K562 (cell line): Measurements from ENCODE around the gene LY6G6F. TPM values are rescaled to one million over a fixed set of nuclear protein-coding genes. Genes with fewer than 3 reads are reported as not detected.

Experiments used
- ATAC-seq: fragments of 200-7000 bp; cut with Tn5 transposase; 3 replicates; pipeline ENCODE4 v1.9.1; 2020; ENCODE audit warnings: moderate library complexity
- BruUV-seq: library from RNA; stranded (reverse); fragments of 400-500 nt; replicated peaks from 2 replicates; lab custom pipeline; 2021; lab: Mats Ljungman, UMichigan
- CTCF ChIA-PET: fragments of 300-600 bp; formaldehyde crosslinking; extraction: SDS; loops from one replicate; lab custom pipeline; 2021; ENCODE audit warnings: low intra/inter-chr PET ratio; lab: Yijun Ruan, JAX
- POLR2A ChIA-PET: fragments of 300-600, 350-650 bp; sonication (Branson Sonifier 250); formaldehyde crosslinking; extraction: SDS; loops from one replicate; lab custom pipeline; 2021; ENCODE audit warnings: antibody characterized with exemption, inconsistent platforms; lab: Yijun Ruan, JAX
- DNase-seq, 4 experiments: peaks; one replicate each; pipeline versions ENCODE4 v3.0.0 to v3.0.0-alpha.2; 2011 to 2018; ENCODE audit warnings: low spot score in 3 of 4, mixed read lengths in 3 of 4; ENCODE audit errors: extremely low read depth in 1 of 4
- FAIRE-seq: peaks from 2 replicates; lab custom pipeline; 2011; peaks lifted over from hg19 to GRCh38; lab: Jason Lieb, UNC
- H2AFZ ChIP-seq: 2 replicates; pipeline ENCODE4 v1.6.0; 2011; ENCODE audit warnings: low read depth, low read length, control low read depth, inconsistent platforms
- H3K27ac ChIP-seq: fragments of 200-600 bp; 3 replicates; pipeline ENCODE4 v1.8.0; 2011; ENCODE audit warnings: low read depth, mild to moderate bottlenecking, control low read depth, inconsistent platforms, low read length, moderate library complexity, mixed read lengths; ENCODE audit errors: extremely low read depth
- H3K27me3 ChIP-seq, 2 experiments: fragments of 300-600 bp in 1 of 2; 2 replicates in 1 of 2; 3 replicates in 1 of 2; pipeline versions ENCODE4 v1.6.0 to v1.8.0; 2011; ENCODE audit warnings: inconsistent platforms in 2 of 2, low read length in 2 of 2, mild to moderate bottlenecking in 1 of 2, mixed read lengths in 1 of 2, moderate library complexity in 1 of 2; ENCODE audit not compliant: control insufficient read depth in 2 of 2, insufficient read depth in 2 of 2
- H3K36me3 ChIP-seq: fragments of 300-600 bp; 3 replicates; pipeline ENCODE4 v1.8.0; 2011; ENCODE audit warnings: mild to moderate bottlenecking, low read length, inconsistent platforms; ENCODE audit not compliant: control insufficient read depth, insufficient read depth
- H3K4me1 ChIP-seq, 2 experiments: fragments of 200-600 bp in 1 of 2; replicated peaks in 1 of 2; 2 replicates in 1 of 2; 3 replicates in 1 of 2; pipeline versions ENCODE4 v1.5.1 to v1.8.0; 2011; ENCODE audit warnings: inconsistent platforms in 2 of 2, low read length in 2 of 2, mild to moderate bottlenecking in 1 of 2, mixed read lengths in 1 of 2, moderate library complexity in 1 of 2; ENCODE audit not compliant: control insufficient read depth in 2 of 2, insufficient read depth in 2 of 2
- H3K4me2 ChIP-seq: 2 replicates; pipeline ENCODE4 v1.6.1; 2011; ENCODE audit warnings: low read length, control low read depth, inconsistent platforms, mixed read lengths; ENCODE audit not compliant: insufficient read depth
- H3K4me3 ChIP-seq: fragments of 200-600 bp; sonication (generic), shearing (Covaris generic); 2 replicates; pipeline ENCODE4 v1.5.1; 2016; ENCODE audit warnings: control low read depth, inconsistent platforms
- H3K79me2 ChIP-seq: fragments of 200-600 bp; 3 replicates; pipeline ENCODE4 v1.8.0; 2011; ENCODE audit warnings: low read length, inconsistent platforms; ENCODE audit not compliant: control insufficient read depth, insufficient read depth
- H3K9ac ChIP-seq, 2 experiments: 2 replicates each; pipeline versions ENCODE4 v1.6.0 to v1.6.1; 2011; ENCODE audit warnings: low read depth in 2 of 2, low read length in 2 of 2, control low read depth in 1 of 2, inconsistent platforms in 1 of 2, mild to moderate bottlenecking in 1 of 2, mixed read lengths in 1 of 2; ENCODE audit not compliant: insufficient read depth in 1 of 2
- H3K9me1 ChIP-seq: one replicate; pipeline ENCODE4 v1.6.0; 2011; ENCODE audit warnings: inconsistent platforms, mild to moderate bottlenecking, low read length, moderate library complexity; ENCODE audit not compliant: control insufficient read depth, insufficient read depth
- H3K9me3 ChIP-seq: replicated peaks from 2 replicates; pipeline ENCODE4 v1.5.1; 2011; ENCODE audit warnings: low read depth, low read length, inconsistent platforms; ENCODE audit not compliant: control insufficient read depth, insufficient read depth
- H4K20me1 ChIP-seq: replicated peaks from 2 replicates; pipeline ENCODE4 v1.6.1; 2011; ENCODE audit warnings: low read length, inconsistent platforms, mixed read lengths; ENCODE audit not compliant: control insufficient read depth, insufficient read depth
- CC2D1A ChIP-seq: fragments of 450-650 bp; IDR thresholded peaks from 2 replicates; pipeline ENCODE4 v1.6.1; 2017; ENCODE audit warnings: mild to moderate bottlenecking
- CHD1 ChIP-seq: fragments of 200-600 bp; sonication (generic); IDR thresholded peaks from one replicate; pipeline ENCODE4 v1.6.1; 2012; ENCODE audit warnings: mild to moderate bottlenecking, moderate library complexity, low read length, inconsistent platforms
- DNMT1 ChIP-seq: fragments of 450-650 bp; IDR thresholded peaks from 2 replicates; pipeline ENCODE4 v1.6.1; 2016; ENCODE audit warnings: antibody characterized with exemption, mild to moderate bottlenecking
- ELF2 ChIP-seq: fragments of 250-450 bp; sonication (Bioruptor Pico); IDR thresholded peaks from 2 replicates; pipeline ENCODE4 v1.5.0; 2021; ENCODE audit warnings: mild to moderate bottlenecking
- SMARCE1 ChIP-seq: fragments of 450-650 bp; IDR thresholded peaks from 2 replicates; pipeline ENCODE4 v1.7.1; 2016; ENCODE audit warnings: mild to moderate bottlenecking
- TCF3 ChIP-seq: sonication (generic); formaldehyde crosslinking; IDR thresholded peaks from 2 replicates; pipeline ENCODE4 v1.4.0; 2020; ENCODE audit warnings: mild to moderate bottlenecking, missing genetic modification reagents
- TEAD4 ChIP-seq, 2 experiments: sonication (generic) in 1 of 2; formaldehyde crosslinking in 1 of 2; IDR thresholded peaks; 2 replicates each; pipeline versions ENCODE4 v1.6.1 to v1.8.0; 2012 to 2022; ENCODE audit warnings: borderline replicate concordance in 1 of 2, inconsistent platforms in 1 of 2, low read length in 1 of 2, mild to moderate bottlenecking in 1 of 2, missing genetic modification reagents in 1 of 2
- TRIM24 ChIP-seq, 2 experiments: fragments of 450-650 bp; IDR thresholded peaks; 2 replicates each; pipeline ENCODE4 v1.6.1; 2016
- ZFP1 ChIP-seq: fragments of 450-650 bp; formaldehyde crosslinking; IDR thresholded peaks from 2 replicates; pipeline ENCODE4 v1.4.0; 2020; ENCODE audit warnings: mild to moderate bottlenecking, mixed read lengths
- ZFPM2 ChIP-seq: fragments of 250-450 bp; sonication (Bioruptor Pico); IDR thresholded peaks from 2 replicates; pipeline ENCODE4 v1.5.1; 2022; ENCODE audit warnings: mild to moderate bottlenecking
- ZNF12 ChIP-seq: sonication (generic); formaldehyde crosslinking; IDR thresholded peaks from 2 replicates; pipeline ENCODE4 v1.4.0; 2020; ENCODE audit warnings: mild to moderate bottlenecking, missing genetic modification reagents
- WGBS: fragments of 100-300 bp; shearing (Covaris generic); methylation state at CpG from one replicate; pipeline ENCODE4 v1.1.6; 2016; ENCODE audit warnings: low coverage, mixed read lengths; ENCODE audit not compliant: insufficient coverage; ENCODE audit errors: missing lambda C conversion rate; 5-methylcytosine and 5-hydroxymethylcytosine counted together
- in situ Hi-C: fragments of 300-500 bp; cut with MboI; formaldehyde crosslinking; loops from 4 replicates; pipeline ENCODE4 v1.15.0; 2018; ENCODE audit warnings: inconsistent platforms, mixed read lengths
- intact Hi-C: fragments of 100-400 bp; cut with micrococcal nuclease; formaldehyde crosslinking; loops from 2 replicates; pipeline ENCODE4 v1.14.2; 2022
- polyA plus RNA-seq, 8 experiments: library from polyadenylated mRNA; depleted of rRNA in 4 of 8; stranded (reverse) in 5 of 8; unstranded in 3 of 8; fragments of >200 nt; fragmentation: Nextera tagmentation in 2 of 8; fragmentation: Illumina TruSeq in 1 of 8; extraction: Ambion mirVana in 2 of 8; extraction: Trizol in 1 of 8; gene quantifications; 2 replicates each; pipeline versions ENCODE4 v1.2.1 to v1.2.3, GENCODE V29; 2011 to 2014; ENCODE audit warnings: inconsistent platforms in 1 of 8, missing spikeins in 1 of 8
- total RNA-seq, 7 experiments: library from RNA; depleted of rRNA in 6 of 7; stranded (reverse); fragments of >200 nt in 6 of 7; fragmentation: Illumina TruSeq in 2 of 7; extraction: Trizol in 2 of 7; gene quantifications; 2 replicates each; pipeline versions ENCODE4 v1.2.1 to v1.2.3, GENCODE V29; 2011 to 2021; ENCODE audit warnings: low replicate concordance in 1 of 7
- TF ChIP-seq, protein P1 (sequence below): sonication (generic); formaldehyde crosslinking; IDR thresholded peaks from 2 replicates; pipeline ENCODE4 v1.8.1; 2022; ENCODE audit warnings: missing genetic modification reagents
- TF ChIP-seq, protein P2 (sequence below): fragments of 250-450 bp; sonication (Bioruptor Pico); IDR thresholded peaks from 2 replicates; pipeline ENCODE4 v1.8.0; 2021; ENCODE audit warnings: moderate library complexity, mild to moderate bottlenecking, inconsistent platforms
- TF ChIP-seq, protein P3 (sequence below), 2 experiments: fragments of 450-650 bp; IDR thresholded peaks; 2 replicates each; pipeline ENCODE4 v1.6.1; 2016
- TF ChIP-seq, protein P4 (sequence below): fragments of 450-650 bp; IDR thresholded peaks from 2 replicates; pipeline ENCODE4 v1.7.0; 2016; ENCODE audit warnings: borderline replicate concordance
- TF ChIP-seq, protein P5 (sequence below): IDR thresholded peaks from 2 replicates; pipeline ENCODE4 v1.6.1; 2011; ENCODE audit not compliant: insufficient read length; ENCODE audit errors: extremely low read depth

Gene LY6G6F
- total and polyA plus RNA-seq, 9 of the 15 experiments (the other 6 are each of a cell fraction or from before 2014, with no cell fraction given), result 0.14 to 0.50 (median 0.28) TPM; not detected in 2

DNA sequence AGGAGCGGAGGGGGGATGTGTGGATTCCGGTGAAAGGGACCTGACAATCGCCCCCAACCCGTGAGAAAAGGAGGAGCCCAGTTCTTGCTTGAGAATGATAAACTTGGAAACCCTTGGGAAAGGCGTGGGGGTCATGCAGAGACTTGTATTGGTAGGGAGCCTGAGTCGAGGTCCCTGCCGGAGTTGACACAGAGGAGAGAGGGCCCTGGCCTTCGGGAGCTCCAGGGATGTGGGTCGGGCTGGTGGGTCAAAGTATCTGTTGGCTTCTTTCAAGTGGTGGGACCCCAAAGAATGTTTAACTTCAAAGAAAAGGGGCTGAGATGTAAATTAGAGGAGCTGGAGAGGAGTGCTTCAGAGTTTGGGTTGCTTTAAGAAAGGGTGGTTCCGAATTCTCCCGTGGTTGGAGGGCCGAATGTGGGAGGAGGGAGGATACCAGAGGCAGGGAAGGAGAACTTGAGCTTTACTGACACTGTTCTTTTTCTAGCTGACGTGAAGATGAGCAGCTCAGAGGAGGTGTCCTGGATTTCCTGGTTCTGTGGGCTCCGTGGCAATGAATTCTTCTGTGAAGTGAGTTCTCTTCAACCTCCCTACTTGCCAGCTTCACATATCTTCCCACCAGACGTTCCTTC is 40.2 kb upstream of the LY6G6F start:
- Histone ChIP-seq H3K9me3 (no peaks in the 10 kb centered on the region), H3K36me3 (peaks cover 76% of the 10 kb centered on the region), H3K27me3 (no peaks in the 10 kb centered on the region), H3K9ac (peak overlapping the region; percentile 96 to 97), H3K27ac (peak overlapping the region; percentile 97), H3K4me1 (peaks cover 31 to 32% of the 10 kb centered on the region in 2 experiments; a peak in 4 of 5 replicates), H3K4me3 (peak overlapping the region; percentile 66), H3K9me1 (no peaks in the 10 kb centered on the region), H3K79me2 (peaks cover 77% of the 10 kb centered on the region), H2AFZ (peak overlapping the region; percentile 79), H4K20me1 (0 out of 2 replicates have a peak, but pooled peaks cover 3% of the 10 kb centered on the region), H3K4me2 (peak overlapping the region; percentile 90)
- ChIA-PET POLR2A (interaction anchor here (0.7 to 9.8 kb wide), 14 partner anchors 9 to 178 kb away, joined by 3 to 182 read pairs (median 5); partner anchors contain the start of genes ABHD16A, BAG6, CLIC1 and DDAH2), CTCF (interaction anchor here (0.7 kb wide), 1 partner anchor 10 kb away, joined by 5 read pairs; no protein-coding TSS in a partner anchor)
- under 1% methylated on average over 15 of the region's 15 CpGs for WGBS
- FAIRE-seq (no peak), ATAC-seq (no peak), DNase-seq (peak in 2 of 4 experiments; percentile 37 to 53)
- in situ Hi-C loops (no loop called here), intact Hi-C loops (loop anchor here (10.0 kb wide), 1 partner anchor 508 kb away; the partner anchor contains the start of genes AGPAT1 and RNF5)
- TSS peak; percentile 44 for BruUV-seq
- TF ChIP-seq ZNF12 (CRISPR knock-in tag), result peak; percentile 36; the same call in 1 of the 2 replicates
- TF ChIP-seq ZFP1 (CRISPR knock-in tag), result no peak
- TF ChIP-seq TCF3 (CRISPR knock-in tag), result no peak
- TF ChIP-seq TRIM24 (IDR thresholded peaks at IDR 0.05), result 0 out of 4 replicates have a peak, but pooled peaks have one; percentile 5 to 26
- TF ChIP-seq CHD1, result peak; percentile 73
- no peak; the same call in 1 of the 2 replicates for TF ChIP-seq TEAD4 (IDR thresholded peaks at IDR 0.05; ENCODE audit: low read length)
- no peak for TF ChIP-seq TEAD4 (CRISPR knock-in tag; IDR thresholded peaks at IDR 0.05; ENCODE audit: borderline replicate concordance)
- TF ChIP-seq, protein P1, sequence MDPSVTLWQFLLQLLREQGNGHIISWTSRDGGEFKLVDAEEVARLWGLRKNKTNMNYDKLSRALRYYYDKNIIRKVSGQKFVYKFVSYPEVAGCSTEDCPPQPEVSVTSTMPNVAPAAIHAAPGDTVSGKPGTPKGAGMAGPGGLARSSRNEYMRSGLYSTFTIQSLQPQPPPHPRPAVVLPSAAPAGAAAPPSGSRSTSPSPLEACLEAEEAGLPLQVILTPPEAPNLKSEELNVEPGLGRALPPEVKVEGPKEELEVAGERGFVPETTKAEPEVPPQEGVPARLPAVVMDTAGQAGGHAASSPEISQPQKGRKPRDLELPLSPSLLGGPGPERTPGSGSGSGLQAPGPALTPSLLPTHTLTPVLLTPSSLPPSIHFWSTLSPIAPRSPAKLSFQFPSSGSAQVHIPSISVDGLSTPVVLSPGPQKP (CRISPR knock-in tag), result no peak
- TF ChIP-seq DNMT1, result 0 out of 2 replicates have a peak, but pooled peaks have one; percentile 43
- no peak for TF ChIP-seq ZFPM2 (CRISPR knock-in tag)
- TF ChIP-seq, protein P2, sequence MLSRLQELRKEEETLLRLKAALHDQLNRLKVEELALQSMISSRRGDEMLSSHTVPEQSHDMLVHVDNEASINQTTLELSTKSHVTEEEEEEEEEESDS, result no peak
- TF ChIP-seq, protein P3, sequence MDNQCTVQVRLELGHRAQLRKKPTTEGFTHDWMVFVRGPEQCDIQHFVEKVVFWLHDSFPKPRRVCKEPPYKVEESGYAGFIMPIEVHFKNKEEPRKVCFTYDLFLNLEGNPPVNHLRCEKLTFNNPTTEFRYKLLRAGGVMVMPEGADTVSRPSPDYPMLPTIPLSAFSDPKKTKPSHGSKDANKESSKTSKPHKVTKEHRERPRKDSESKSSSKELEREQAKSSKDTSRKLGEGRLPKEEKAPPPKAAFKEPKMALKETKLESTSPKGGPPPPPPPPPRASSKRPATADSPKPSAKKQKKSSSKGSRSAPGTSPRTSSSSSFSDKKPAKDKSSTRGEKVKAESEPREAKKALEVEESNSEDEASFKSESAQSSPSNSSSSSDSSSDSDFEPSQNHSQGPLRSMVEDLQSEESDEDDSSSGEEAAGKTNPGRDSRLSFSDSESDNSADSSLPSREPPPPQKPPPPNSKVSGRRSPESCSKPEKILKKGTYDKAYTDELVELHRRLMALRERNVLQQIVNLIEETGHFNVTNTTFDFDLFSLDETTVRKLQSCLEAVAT (IDR thresholded peaks at IDR 0.05), result no peak; a peak in 1 of 4 replicates
- TF ChIP-seq ELF2 (CRISPR knock-in tag), result peak; percentile 6; the same call in 1 of the 2 replicates
- TF ChIP-seq, protein P4, sequence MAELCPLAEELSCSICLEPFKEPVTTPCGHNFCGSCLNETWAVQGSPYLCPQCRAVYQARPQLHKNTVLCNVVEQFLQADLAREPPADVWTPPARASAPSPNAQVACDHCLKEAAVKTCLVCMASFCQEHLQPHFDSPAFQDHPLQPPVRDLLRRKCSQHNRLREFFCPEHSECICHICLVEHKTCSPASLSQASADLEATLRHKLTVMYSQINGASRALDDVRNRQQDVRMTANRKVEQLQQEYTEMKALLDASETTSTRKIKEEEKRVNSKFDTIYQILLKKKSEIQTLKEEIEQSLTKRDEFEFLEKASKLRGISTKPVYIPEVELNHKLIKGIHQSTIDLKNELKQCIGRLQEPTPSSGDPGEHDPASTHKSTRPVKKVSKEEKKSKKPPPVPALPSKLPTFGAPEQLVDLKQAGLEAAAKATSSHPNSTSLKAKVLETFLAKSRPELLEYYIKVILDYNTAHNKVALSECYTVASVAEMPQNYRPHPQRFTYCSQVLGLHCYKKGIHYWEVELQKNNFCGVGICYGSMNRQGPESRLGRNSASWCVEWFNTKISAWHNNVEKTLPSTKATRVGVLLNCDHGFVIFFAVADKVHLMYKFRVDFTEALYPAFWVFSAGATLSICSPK, result 0 out of 2 replicates have a peak, but pooled peaks have one; percentile 67
- TF ChIP-seq SMARCE1, result peak; percentile 74; the same call in 1 of the 2 replicates
- TF ChIP-seq CC2D1A, result peak; percentile 68; the same call in 1 of the 2 replicates
- TF ChIP-seq, protein P5, sequence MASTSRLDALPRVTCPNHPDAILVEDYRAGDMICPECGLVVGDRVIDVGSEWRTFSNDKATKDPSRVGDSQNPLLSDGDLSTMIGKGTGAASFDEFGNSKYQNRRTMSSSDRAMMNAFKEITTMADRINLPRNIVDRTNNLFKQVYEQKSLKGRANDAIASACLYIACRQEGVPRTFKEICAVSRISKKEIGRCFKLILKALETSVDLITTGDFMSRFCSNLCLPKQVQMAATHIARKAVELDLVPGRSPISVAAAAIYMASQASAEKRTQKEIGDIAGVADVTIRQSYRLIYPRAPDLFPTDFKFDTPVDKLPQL, result no peak
